Measurements from ENCODE around the gene TANC2. TPM values are rescaled to one million over a fixed set of nuclear protein-coding genes. Genes with fewer than 3 reads are reported as not detected.

Gene TANC2
- total and polyA plus RNA-seq, 9 of the 15 experiments (the other 6 are each of a cell fraction or from before 2014, with no cell fraction given) = 0.46 to 7.8 (median 4.5) TPM

GRCh38 chr17:62968445-62968923, 2.4 kb downstream of the TANC2 start (continued):
- TF ChIP-seq RAD21 (CRISPR knock-in tag; conservative IDR thresholded peaks at IDR 0.05 in 1 of 2, IDR thresholded peaks at IDR 0.05 in 1 of 2) = peak; percentile 95 to 97
- TF ChIP-seq, protein P1, sequence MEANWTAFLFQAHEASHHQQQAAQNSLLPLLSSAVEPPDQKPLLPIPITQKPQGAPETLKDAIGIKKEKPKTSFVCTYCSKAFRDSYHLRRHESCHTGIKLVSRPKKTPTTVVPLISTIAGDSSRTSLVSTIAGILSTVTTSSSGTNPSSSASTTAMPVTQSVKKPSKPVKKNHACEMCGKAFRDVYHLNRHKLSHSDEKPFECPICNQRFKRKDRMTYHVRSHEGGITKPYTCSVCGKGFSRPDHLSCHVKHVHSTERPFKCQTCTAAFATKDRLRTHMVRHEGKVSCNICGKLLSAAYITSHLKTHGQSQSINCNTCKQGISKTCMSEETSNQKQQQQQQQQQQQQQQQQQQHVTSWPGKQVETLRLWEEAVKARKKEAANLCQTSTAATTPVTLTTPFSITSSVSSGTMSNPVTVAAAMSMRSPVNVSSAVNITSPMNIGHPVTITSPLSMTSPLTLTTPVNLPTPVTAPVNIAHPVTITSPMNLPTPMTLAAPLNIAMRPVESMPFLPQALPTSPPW (CRISPR knock-in tag; IDR thresholded peaks at IDR 0.05) = peak; percentile 30; the same call in 1 of the 2 replicates
- peak; percentile 33 for TF ChIP-seq ZFP36 (IDR thresholded peaks at IDR 0.05; ENCODE audit: low read depth, low read length, partially characterized antibody)
- no peak for TF ChIP-seq ZNF830 (CRISPR knock-in tag; IDR thresholded peaks at IDR 0.05)
- no peak for TF ChIP-seq ZNF347 (CRISPR knock-in tag; IDR thresholded peaks at IDR 0.05; ENCODE audit: low read depth)
- peak; percentile 87 for TF ChIP-seq REST (IDR thresholded peaks at IDR 0.05; ENCODE audit: borderline replicate concordance)
- no peak for TF ChIP-seq REST (CRISPR knock-in tag; IDR thresholded peaks at IDR 0.05; ENCODE audit: low read depth)
- TF ChIP-seq MLLT1 (IDR thresholded peaks at IDR 0.05) = peak in 1 of 2 experiments; percentile 72; a peak in 1 of 4 replicates
- TF ChIP-seq ZBTB26 (CRISPR knock-in tag; IDR thresholded peaks at IDR 0.05) = no peak
- no peak for TF ChIP-seq HEY1 (CRISPR knock-in tag; IDR thresholded peaks at IDR 0.05; ENCODE audit: borderline replicate concordance)
- TF ChIP-seq FOXK2 (conservative IDR thresholded peaks at IDR 0.05 in 1 of 2, IDR thresholded peaks at IDR 0.05 in 1 of 2; ENCODE audit: low read depth in 2 of 2) = peak; percentile 52 to 59
- TF ChIP-seq CC2D1A (IDR thresholded peaks at IDR 0.05) = peak; percentile 64; the same call in 1 of the 2 replicates
- TF ChIP-seq NCOA4 (IDR thresholded peaks at IDR 0.05; ENCODE audit: partially characterized antibody) = no peak
- no peak for TF ChIP-seq CHD1 (IDR thresholded peaks at IDR 0.05; ENCODE audit: low read length)
- TF ChIP-seq ARID2 (IDR thresholded peaks at IDR 0.05) = peak; percentile 76; the same call in 1 of the 2 replicates
- peak in 1 of 2 experiments; percentile 49; a peak in 1 of 3 replicates for TF ChIP-seq CBX3 (IDR thresholded peaks at IDR 0.05; ENCODE audit: borderline replicate concordance in 1 of 2, low read length in 2 of 2)
